GM23338 (cell line): ENCODE measurements around the gene UTS2. TPM values are rescaled to one million over a fixed set of nuclear protein-coding genes. Genes with fewer than 3 reads are reported as not detected.
A peak's percentile ranks its signal among the peaks of the same experiment; 100 is the strongest.

ENCODE experiments used
- ATAC-seq: fragments of 200-7000 bp; cut with Tn5 transposase; 3 replicates; pipeline ENCODE4 v1.9.1; 2020
- DNase-seq: peaks from one replicate; pipeline ENCODE4 v3.0.0-alpha.2; 2015; ENCODE audit warnings: low spot score
- H2AFZ ChIP-seq: fragments of 200-600 bp; sonication (generic); 2 replicates; pipeline ENCODE4 v1.8.0; 2016; ENCODE audit warnings: antibody characterized with exemption, mild to moderate bottlenecking, moderate library complexity
- H3F3A ChIP-seq: fragments of 200-600 bp; sonication (generic); replicated peaks from 2 replicates; pipeline ENCODE4 v1.8.0; 2017; ENCODE audit warnings: antibody characterized with exemption, mixed run types, low read depth
- H3K27ac ChIP-seq: fragments of 200-600 bp; sonication (generic); 2 replicates; pipeline ENCODE4 v1.6.1; 2016; ENCODE audit warnings: low read depth
- H3K27me3 ChIP-seq: fragments of 200-600 bp; sonication (generic); 2 replicates; pipeline ENCODE4 v1.8.0; 2016; ENCODE audit warnings: mild to moderate bottlenecking, mixed run types, moderate library complexity; ENCODE audit not compliant: insufficient read depth
- H3K36me3 ChIP-seq: fragments of 200-600 bp; sonication (generic); 2 replicates; pipeline ENCODE4 v1.8.0; 2016; ENCODE audit warnings: mild to moderate bottlenecking; ENCODE audit not compliant: insufficient read depth
- H3K4me1 ChIP-seq: fragments of 200-600 bp; sonication (generic); 2 replicates; pipeline ENCODE4 v1.8.0; 2016; ENCODE audit warnings: mild to moderate bottlenecking, moderate library complexity; ENCODE audit not compliant: insufficient read depth
- H3K4me2 ChIP-seq: fragments of 200-600 bp; sonication (generic); 2 replicates; pipeline ENCODE4 v1.7.1; 2017; ENCODE audit warnings: mixed run types
- H3K4me3 ChIP-seq: fragments of 200-600 bp; sonication (generic); 2 replicates; pipeline ENCODE4 v1.6.1; 2016; ENCODE audit warnings: mixed run types
- H3K79me2 ChIP-seq: fragments of 200-600 bp; sonication (generic); replicated peaks from 2 replicates; pipeline ENCODE4 v1.8.0; 2017; ENCODE audit warnings: mild to moderate bottlenecking; ENCODE audit not compliant: insufficient read depth
- H3K9me2 ChIP-seq: fragments of 200-600 bp; sonication (generic); 2 replicates; pipeline ENCODE4 v1.8.0; 2017; ENCODE audit not compliant: insufficient read depth
- H4K20me1 ChIP-seq: fragments of 200-600 bp; sonication (generic); replicated peaks from 2 replicates; pipeline ENCODE4 v1.8.0; 2017; ENCODE audit warnings: mild to moderate bottlenecking; ENCODE audit not compliant: insufficient read depth
- H3K27ac Mint-ChIP-seq: 2 replicates; pipeline ENCODE4 v1.8.0; 2020; ENCODE audit warnings: inconsistent platforms, mild to moderate bottlenecking, moderate library complexity, mixed read lengths
- H3K27me3 Mint-ChIP-seq: 3 replicates; pipeline ENCODE4 v1.8.0; 2022; ENCODE audit warnings: low read depth, mild to moderate bottlenecking, moderate library complexity, mixed read lengths, inconsistent platforms; ENCODE audit not compliant: insufficient read depth, poor library complexity
- H3K36me3 Mint-ChIP-seq: 3 replicates; pipeline ENCODE4 v1.8.0; 2021; ENCODE audit warnings: low read depth, mild to moderate bottlenecking, inconsistent platforms, moderate library complexity, mixed read lengths
- H3K4me1 Mint-ChIP-seq: 3 replicates; pipeline ENCODE4 v1.8.0; 2020; ENCODE audit warnings: mild to moderate bottlenecking, inconsistent platforms, mixed read lengths
- H3K4me3 Mint-ChIP-seq: 3 replicates; pipeline ENCODE4 v1.8.0; 2021; ENCODE audit warnings: moderate library complexity, mild to moderate bottlenecking, inconsistent platforms, mixed read lengths
- H3K9me3 Mint-ChIP-seq: 3 replicates; pipeline ENCODE4 v1.8.0; 2020; ENCODE audit warnings: moderate library complexity, mild to moderate bottlenecking, inconsistent platforms, mixed read lengths
- CTCF ChIP-seq, 2 experiments: fragments of 200-600 bp in 1 of 2; sonication (generic) in 1 of 2; conservative IDR thresholded peaks; 2 replicates each; pipeline versions ENCODE4 v1.5.1 to v1.6.1; 2016 to 2017; ENCODE audit warnings: antibody characterized with exemption in 2 of 2, low read depth in 2 of 2, mild to moderate bottlenecking in 2 of 2, moderate library complexity in 1 of 2
- ETS1 ChIP-seq: IDR thresholded peaks from 2 replicates; pipeline ENCODE4 v1.6.1; 2016; ENCODE audit warnings: antibody characterized with exemption
- EZH2phosphoT487 ChIP-seq: fragments of 200-600 bp; sonication (generic); IDR thresholded peaks from one replicate; pipeline ENCODE4 v1.8.1; 2018; ENCODE audit warnings: antibody characterized with exemption; ENCODE audit not compliant: unreplicated experiment
- JUNB ChIP-seq: IDR thresholded peaks from one replicate; pipeline ENCODE4 v1.6.1; 2016; ENCODE audit warnings: antibody characterized with exemption; ENCODE audit not compliant: unreplicated experiment
- NANOG ChIP-seq: IDR thresholded peaks from 2 replicates; pipeline ENCODE4 v1.6.1; 2016; ENCODE audit warnings: antibody characterized with exemption, borderline replicate concordance
- ZNF331 ChIP-seq: fragments of 250-450 bp; sonication (Bioruptor Pico); IDR thresholded peaks from 2 replicates; pipeline ENCODE4 v1.5.0; 2020; ENCODE audit warnings: low read depth, mild to moderate bottlenecking, moderate library complexity
- polyA plus RNA-seq: library from polyadenylated mRNA; unstranded; fragments of >200 nt; fragmentation: Nextera tagmentation; extraction: Ambion mirVana; gene quantifications from 2 replicates; pipeline ENCODE4 v1.2.1, GENCODE V29; 2016
- total RNA-seq: library from RNA; depleted of rRNA; stranded (reverse); fragments of >200 nt; shearing (Covaris generic); gene quantifications from 2 replicates; pipeline ENCODE4 v1.2.3, GENCODE V29; 2014
- TF ChIP-seq, protein P1 (sequence below): fragments of 250-450 bp; sonication (Bioruptor Pico); IDR thresholded peaks from 2 replicates; pipeline ENCODE4 v1.5.0; 2020; ENCODE audit warnings: mild to moderate bottlenecking, moderate library complexity

The UTS2 gene
- total and polyA plus RNA-seq, 2 experiments from 2014 or later, result not detected

GRCh38 chr1:7888248-7889081, 35.6 kb upstream of the UTS2 start:
- no peaks in the 10 kb centered on the region for H3K9me3 Mint-ChIP-seq
- H3K27ac Mint-ChIP-seq, result no peak overlapping the region
- Histone ChIP-seq H2AFZ (0 out of 2 replicates have a peak overlapping the region, but pooled peaks have one; percentile 14), H3K27me3 (no peaks in the 10 kb centered on the region), H3K9me2 (peaks cover 13% of the 10 kb centered on the region), H3K4me2 (no peak overlapping the region), H4K20me1 (no peaks in the 10 kb centered on the region), H3K79me2 (no peaks in the 10 kb centered on the region), H3K27ac (no peak overlapping the region), H3K4me1 (no peaks in the 10 kb centered on the region), H3K36me3 (no peaks in the 10 kb centered on the region), H3K4me3 (no peak overlapping the region), H3F3A (no peaks in the 10 kb centered on the region)
- ATAC-seq (no peak), DNase-seq (no peak)
- H3K4me1 Mint-ChIP-seq, result peaks cover 3% of the 10 kb centered on the region; the same call in 1 of the 3 replicates
- no peak overlapping the region for H3K4me3 Mint-ChIP-seq
- TF ChIP-seq JUNB (no peak), NANOG (no peak), CTCF (conservative IDR thresholded peaks at IDR 0.05; ENCODE audit: low read depth in 2 of 2) (no peak)
- no peaks in the 10 kb centered on the region; the same call in 2 of the 3 replicates for H3K36me3 Mint-ChIP-seq
- peaks cover 6% of the 10 kb centered on the region for H3K27me3 Mint-ChIP-seq

GRCh38 chr1:7886405-7886745, 33.5 kb upstream of the UTS2 start:
- no peak for ATAC-seq
- H3K4me2 ChIP-seq, result peak overlapping the region; percentile 64; the same call in 1 of the 2 replicates
- no peaks in the 10 kb centered on the region for H4K20me1 ChIP-seq
- Mint-ChIP-seq H3K27ac (no peak overlapping the region), H3K36me3 (no peaks in the 10 kb centered on the region; the same call in 2 of the 3 replicates), H3K9me3 (no peaks in the 10 kb centered on the region), H3K27me3 (peaks cover 4% of the 10 kb centered on the region), H3K4me3 (no peak overlapping the region), H3K4me1 (peaks cover 3% of the 10 kb centered on the region; the same call in 1 of the 3 replicates)
- H3K27ac ChIP-seq, result no peak overlapping the region
- H3K4me1 ChIP-seq, result no peaks in the 10 kb centered on the region
- no peak overlapping the region; the same call in 1 of the 2 replicates for H2AFZ ChIP-seq
- H3K36me3 ChIP-seq, result no peaks in the 10 kb centered on the region
- DNase-seq, result no peak
- no peaks in the 10 kb centered on the region for H3F3A ChIP-seq
- H3K9me2 ChIP-seq, result peaks cover 13% of the 10 kb centered on the region
- H3K4me3 ChIP-seq, result peak overlapping the region; percentile 40; the same call in 1 of the 2 replicates
- no peaks in the 10 kb centered on the region for H3K27me3 ChIP-seq
- no peaks in the 10 kb centered on the region for H3K79me2 ChIP-seq
- no peak for TF ChIP-seq ZNF331 (CRISPR knock-in tag)
- TF ChIP-seq NANOG, result no peak
- no peak for TF ChIP-seq EZH2phosphoT487
- TF ChIP-seq, protein P1, sequence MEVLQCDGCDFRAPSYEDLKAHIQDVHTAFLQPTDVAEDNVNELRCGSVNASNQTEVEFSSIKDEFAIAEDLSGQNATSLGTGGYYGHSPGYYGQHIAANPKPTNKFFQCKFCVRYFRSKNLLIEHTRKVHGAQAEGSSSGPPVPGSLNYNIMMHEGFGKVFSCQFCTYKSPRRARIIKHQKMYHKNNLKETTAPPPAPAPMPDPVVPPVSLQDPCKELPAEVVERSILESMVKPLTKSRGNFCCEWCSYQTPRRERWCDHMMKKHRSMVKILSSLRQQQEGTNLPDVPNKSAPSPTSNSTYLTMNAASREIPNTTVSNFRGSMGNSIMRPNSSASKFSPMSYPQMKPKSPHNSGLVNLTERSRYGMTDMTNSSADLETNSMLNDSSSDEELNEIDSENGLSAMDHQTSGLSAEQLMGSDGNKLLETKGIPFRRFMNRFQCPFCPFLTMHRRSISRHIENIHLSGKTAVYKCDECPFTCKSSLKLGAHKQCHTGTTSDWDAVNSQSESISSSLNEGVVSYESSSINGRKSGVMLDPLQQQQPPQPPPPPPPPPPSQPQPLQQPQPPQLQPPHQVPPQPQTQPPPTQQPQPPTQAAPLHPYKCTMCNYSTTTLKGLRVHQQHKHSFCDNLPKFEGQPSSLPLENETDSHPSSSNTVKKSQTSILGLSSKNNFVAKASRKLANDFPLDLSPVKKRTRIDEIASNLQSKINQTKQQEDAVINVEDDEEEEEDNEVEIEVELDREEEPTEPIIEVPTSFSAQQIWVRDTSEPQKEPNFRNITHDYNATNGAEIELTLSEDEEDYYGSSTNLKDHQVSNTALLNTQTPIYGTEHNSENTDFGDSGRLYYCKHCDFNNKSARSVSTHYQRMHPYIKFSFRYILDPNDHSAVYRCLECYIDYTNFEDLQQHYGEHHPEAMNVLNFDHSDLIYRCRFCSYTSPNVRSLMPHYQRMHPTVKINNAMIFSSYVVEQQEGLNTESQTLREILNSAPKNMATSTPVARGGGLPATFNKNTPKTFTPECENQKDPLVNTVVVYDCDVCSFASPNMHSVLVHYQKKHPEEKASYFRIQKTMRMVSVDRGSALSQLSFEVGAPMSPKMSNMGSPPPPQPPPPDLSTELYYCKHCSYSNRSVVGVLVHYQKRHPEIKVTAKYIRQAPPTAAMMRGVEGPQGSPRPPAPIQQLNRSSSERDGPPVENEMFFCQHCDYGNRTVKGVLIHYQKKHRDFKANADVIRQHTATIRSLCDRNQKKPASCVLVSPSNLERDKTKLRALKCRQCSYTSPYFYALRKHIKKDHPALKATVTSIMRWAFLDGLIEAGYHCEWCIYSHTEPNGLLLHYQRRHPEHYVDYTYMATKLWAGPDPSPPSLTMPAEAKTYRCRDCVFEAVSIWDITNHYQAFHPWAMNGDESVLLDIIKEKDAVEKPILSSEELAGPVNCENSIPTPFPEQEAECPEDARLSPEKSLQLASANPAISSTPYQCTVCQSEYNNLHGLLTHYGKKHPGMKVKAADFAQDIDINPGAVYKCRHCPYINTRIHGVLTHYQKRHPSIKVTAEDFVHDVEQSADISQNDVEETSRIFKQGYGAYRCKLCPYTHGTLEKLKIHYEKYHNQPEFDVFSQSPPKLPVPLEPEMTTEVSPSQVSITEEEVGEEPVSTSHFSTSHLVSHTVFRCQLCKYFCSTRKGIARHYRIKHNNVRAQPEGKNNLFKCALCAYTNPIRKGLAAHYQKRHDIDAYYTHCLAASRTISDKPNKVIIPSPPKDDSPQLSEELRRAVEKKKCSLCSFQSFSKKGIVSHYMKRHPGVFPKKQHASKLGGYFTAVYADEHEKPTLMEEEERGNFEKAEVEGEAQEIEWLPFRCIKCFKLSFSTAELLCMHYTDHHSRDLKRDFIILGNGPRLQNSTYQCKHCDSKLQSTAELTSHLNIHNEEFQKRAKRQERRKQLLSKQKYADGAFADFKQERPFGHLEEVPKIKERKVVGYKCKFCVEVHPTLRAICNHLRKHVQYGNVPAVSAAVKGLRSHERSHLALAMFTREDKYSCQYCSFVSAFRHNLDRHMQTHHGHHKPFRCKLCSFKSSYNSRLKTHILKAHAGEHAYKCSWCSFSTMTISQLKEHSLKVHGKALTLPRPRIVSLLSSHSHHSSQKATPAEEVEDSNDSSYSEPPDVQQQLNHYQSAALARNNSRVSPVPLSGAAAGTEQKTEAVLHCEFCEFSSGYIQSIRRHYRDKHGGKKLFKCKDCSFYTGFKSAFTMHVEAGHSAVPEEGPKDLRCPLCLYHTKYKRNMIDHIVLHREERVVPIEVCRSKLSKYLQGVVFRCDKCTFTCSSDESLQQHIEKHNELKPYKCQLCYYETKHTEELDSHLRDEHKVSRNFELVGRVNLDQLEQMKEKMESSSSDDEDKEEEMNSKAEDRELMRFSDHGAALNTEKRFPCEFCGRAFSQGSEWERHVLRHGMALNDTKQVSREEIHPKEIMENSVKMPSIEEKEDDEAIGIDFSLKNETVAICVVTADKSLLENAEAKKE (CRISPR knock-in tag), result no peak
- no peak for TF ChIP-seq ETS1
